ENCODE measurements around the gene PRR27.

Gene PRR27

GRCh38 chr4:70183168-70183939, 29.3 kb downstream of the PRR27 start:
- Histone ChIP-seq H3K9me2 (replicated peaks; ENCODE audit: low read depth, low read length) (no peaks in the 10 kb centered on the region), H3K4me3 (ENCODE audit: low read length, poor library complexity, severe bottlenecking) (no peak overlapping the region)

DNA sequence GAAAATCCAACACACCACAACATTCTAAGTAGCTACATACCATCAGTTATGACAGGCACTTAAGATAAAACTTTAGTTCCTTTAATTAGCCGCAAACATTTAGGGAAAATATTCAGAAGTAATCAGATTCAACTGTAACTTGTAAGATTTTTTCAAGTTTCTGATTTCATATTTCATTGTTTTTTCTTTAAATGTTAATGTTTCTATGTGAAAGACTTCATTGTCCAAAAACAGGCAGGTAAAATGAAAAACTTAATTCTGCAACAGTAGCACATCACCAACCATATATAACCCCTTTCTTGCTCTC, 29.9 kb downstream of the PRR27 start:
- Histone ChIP-seq H3K4me2 (ENCODE audit: low read depth, low read length, poor library complexity, severe bottlenecking) (no peak overlapping the region), H3K27me3 (ENCODE audit: insufficient read depth, low read length, poor library complexity, severe bottlenecking) (no peaks in the 10 kb centered on the region)
- TF ChIP-seq, protein P1, sequence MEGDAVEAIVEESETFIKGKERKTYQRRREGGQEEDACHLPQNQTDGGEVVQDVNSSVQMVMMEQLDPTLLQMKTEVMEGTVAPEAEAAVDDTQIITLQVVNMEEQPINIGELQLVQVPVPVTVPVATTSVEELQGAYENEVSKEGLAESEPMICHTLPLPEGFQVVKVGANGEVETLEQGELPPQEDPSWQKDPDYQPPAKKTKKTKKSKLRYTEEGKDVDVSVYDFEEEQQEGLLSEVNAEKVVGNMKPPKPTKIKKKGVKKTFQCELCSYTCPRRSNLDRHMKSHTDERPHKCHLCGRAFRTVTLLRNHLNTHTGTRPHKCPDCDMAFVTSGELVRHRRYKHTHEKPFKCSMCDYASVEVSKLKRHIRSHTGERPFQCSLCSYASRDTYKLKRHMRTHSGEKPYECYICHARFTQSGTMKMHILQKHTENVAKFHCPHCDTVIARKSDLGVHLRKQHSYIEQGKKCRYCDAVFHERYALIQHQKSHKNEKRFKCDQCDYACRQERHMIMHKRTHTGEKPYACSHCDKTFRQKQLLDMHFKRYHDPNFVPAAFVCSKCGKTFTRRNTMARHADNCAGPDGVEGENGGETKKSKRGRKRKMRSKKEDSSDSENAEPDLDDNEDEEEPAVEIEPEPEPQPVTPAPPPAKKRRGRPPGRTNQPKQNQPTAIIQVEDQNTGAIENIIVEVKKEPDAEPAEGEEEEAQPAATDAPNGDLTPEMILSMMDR (conservative IDR thresholded peaks at IDR 0.05; ENCODE audit: low read length), result no peak
- TF ChIP-seq EZH2phosphoT487 (IDR thresholded peaks at IDR 0.05; ENCODE audit: borderline replicate concordance), result no peak

More at GRCh38 chr4:70183168-70183939, 29.3 kb downstream of the PRR27 start:
- no peaks in the 10 kb centered on the region for H3K4me1 ChIP-seq (ENCODE audit: insufficient read depth, low read length, poor library complexity, severe bottlenecking)
- no peaks in the 10 kb centered on the region for H3K27me3 ChIP-seq (ENCODE audit: insufficient read depth, low read length, poor library complexity, severe bottlenecking)
- H3K9me3 ChIP-seq (ENCODE audit: insufficient read depth, low read depth, low read length), result no peaks in the 10 kb centered on the region
- no peak overlapping the region for H2AFZ ChIP-seq (ENCODE audit: low read length)
- no peak overlapping the region for H3K9ac ChIP-seq (ENCODE audit: low read depth, low read length, poor library complexity, severe bottlenecking)
- H4K20me1 ChIP-seq (ENCODE audit: insufficient read depth, low read length, poor library complexity, severe bottlenecking), result no peaks in the 10 kb centered on the region
- no peaks in the 10 kb centered on the region for H3K79me2 ChIP-seq (ENCODE audit: insufficient read depth, low read length)
- no peak for TF ChIP-seq EZH2phosphoT487 (IDR thresholded peaks at IDR 0.05; ENCODE audit: borderline replicate concordance)
- TF ChIP-seq, protein P1 (conservative IDR thresholded peaks at IDR 0.05; ENCODE audit: low read length), result peak; percentile 92
- no peaks in the 10 kb centered on the region for H3K36me3 ChIP-seq (ENCODE audit: insufficient read depth, low read length)
- no peaks in the 10 kb centered on the region for H3F3A ChIP-seq (ENCODE audit: low read depth)
- no peak overlapping the region for H3K4me2 ChIP-seq (ENCODE audit: low read depth, low read length, poor library complexity, severe bottlenecking)

GRCh38 chr4:70187216-70187615, 33.2 kb downstream of the PRR27 start:
- no peaks in the 10 kb centered on the region for H3K4me1 ChIP-seq (ENCODE audit: insufficient read depth, low read length, poor library complexity, severe bottlenecking)
- no peak overlapping the region for H3K4me3 ChIP-seq (ENCODE audit: low read length, poor library complexity, severe bottlenecking)
- no peaks in the 10 kb centered on the region for H3K27me3 ChIP-seq (ENCODE audit: insufficient read depth, low read length, poor library complexity, severe bottlenecking)
- H2AFZ ChIP-seq (ENCODE audit: low read length), result no peak overlapping the region
- H3F3A ChIP-seq (ENCODE audit: low read depth), result no peaks in the 10 kb centered on the region
- no peak overlapping the region for H3K4me2 ChIP-seq (ENCODE audit: low read depth, low read length, poor library complexity, severe bottlenecking)
- no peaks in the 10 kb centered on the region for H4K20me1 ChIP-seq (ENCODE audit: insufficient read depth, low read length, poor library complexity, severe bottlenecking)
- no peaks in the 10 kb centered on the region for H3K79me2 ChIP-seq (ENCODE audit: insufficient read depth, low read length)
- H3K9me2 ChIP-seq (replicated peaks; ENCODE audit: low read depth, low read length), result no peaks in the 10 kb centered on the region
- no peak overlapping the region for H3K9ac ChIP-seq (ENCODE audit: low read depth, low read length, poor library complexity, severe bottlenecking)
- no peaks in the 10 kb centered on the region for H3K9me3 ChIP-seq (ENCODE audit: insufficient read depth, low read depth, low read length)
- no peak for TF ChIP-seq EZH2phosphoT487 (IDR thresholded peaks at IDR 0.05; ENCODE audit: borderline replicate concordance)
- no peaks in the 10 kb centered on the region for H3K36me3 ChIP-seq (ENCODE audit: insufficient read depth, low read length)

More for the DNA sequence above, 29.9 kb downstream of the PRR27 start:
- H3K36me3 ChIP-seq (ENCODE audit: insufficient read depth, low read length), result no peaks in the 10 kb centered on the region
- H3K9me3 ChIP-seq (ENCODE audit: insufficient read depth, low read depth, low read length), result no peaks in the 10 kb centered on the region
- H4K20me1 ChIP-seq (ENCODE audit: insufficient read depth, low read length, poor library complexity, severe bottlenecking), result no peaks in the 10 kb centered on the region
- H3K9ac ChIP-seq (ENCODE audit: low read depth, low read length, poor library complexity, severe bottlenecking), result no peak overlapping the region
- no peak overlapping the region for H2AFZ ChIP-seq (ENCODE audit: low read length)
- H3K4me1 ChIP-seq (ENCODE audit: insufficient read depth, low read length, poor library complexity, severe bottlenecking), result no peaks in the 10 kb centered on the region
- no peaks in the 10 kb centered on the region for H3F3A ChIP-seq (ENCODE audit: low read depth)
- H3K4me3 ChIP-seq (ENCODE audit: low read length, poor library complexity, severe bottlenecking), result no peak overlapping the region
- no peaks in the 10 kb centered on the region for H3K9me2 ChIP-seq (replicated peaks; ENCODE audit: low read depth, low read length)
- H3K79me2 ChIP-seq (ENCODE audit: insufficient read depth, low read length), result no peaks in the 10 kb centered on the region

DNA sequence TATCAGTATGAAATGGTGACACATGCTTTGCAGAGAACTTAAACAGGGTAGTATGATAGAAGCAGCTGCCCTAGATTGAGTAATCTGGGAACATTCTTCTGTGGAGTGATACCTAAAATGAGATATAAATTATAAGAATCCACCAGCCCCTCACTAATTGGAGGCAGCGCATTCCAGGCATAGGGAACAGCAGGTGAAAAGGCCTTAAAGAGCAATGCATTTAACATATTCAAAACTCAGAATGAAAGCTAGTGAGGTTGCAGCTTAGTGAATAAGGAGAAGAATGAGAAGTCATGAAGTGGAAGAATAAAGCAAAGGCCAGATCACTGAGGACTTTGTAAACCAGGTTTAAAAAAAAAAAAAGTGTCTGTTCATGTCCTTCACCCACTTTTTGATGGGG, 36.5 kb downstream of the PRR27 start:
- Histone ChIP-seq H3K9me3 (ENCODE audit: insufficient read depth, low read depth, low read length) (no peaks in the 10 kb centered on the region), H3K36me3 (ENCODE audit: insufficient read depth, low read length) (no peaks in the 10 kb centered on the region), H3K4me2 (ENCODE audit: low read depth, low read length, poor library complexity, severe bottlenecking) (no peak overlapping the region), H3K27me3 (ENCODE audit: insufficient read depth, low read length, poor library complexity, severe bottlenecking) (no peaks in the 10 kb centered on the region), H3K4me3 (ENCODE audit: low read length, poor library complexity, severe bottlenecking) (no peak overlapping the region), H3K9me2 (replicated peaks; ENCODE audit: low read depth, low read length) (no peaks in the 10 kb centered on the region), H3K9ac (ENCODE audit: low read depth, low read length, poor library complexity, severe bottlenecking) (no peak overlapping the region), H3F3A (ENCODE audit: low read depth) (no peaks in the 10 kb centered on the region), H3K79me2 (ENCODE audit: insufficient read depth, low read length) (no peaks in the 10 kb centered on the region), H4K20me1 (ENCODE audit: insufficient read depth, low read length, poor library complexity, severe bottlenecking) (no peaks in the 10 kb centered on the region), H2AFZ (ENCODE audit: low read length) (no peak overlapping the region), H3K4me1 (ENCODE audit: insufficient read depth, low read length, poor library complexity, severe bottlenecking) (no peaks in the 10 kb centered on the region)
- no peak for TF ChIP-seq EZH2phosphoT487 (IDR thresholded peaks at IDR 0.05; ENCODE audit: borderline replicate concordance)
- TF ChIP-seq, protein P1 (conservative IDR thresholded peaks at IDR 0.05; ENCODE audit: low read length), result no peak

Data from Loucy (cell line).